Activated CD4-positive, alpha-beta T cell treated with anti-CD3 and anti-CD28 coated beads for 36 hours (primary cell): ENCODE data around the gene TF. TPM values are rescaled to one million over a fixed set of nuclear protein-coding genes. Genes with fewer than 3 reads are reported as not detected.

Experiments
- ATAC-seq: fragments of 200-7000 bp; cut with Tn5 transposase; one replicate; pipeline ENCODE4 v1.10.0; 2021; ENCODE audit warnings: mild to moderate bottlenecking, moderate library complexity
- CTCF ChIA-PET: fragments of 350-600 bp; sonication (Branson Sonifier 250); formaldehyde crosslinking; loops from one replicate; lab custom pipeline; 2021; ENCODE audit warnings: antibody characterized with exemption; lab: Charles Lee
- POLR2A ChIA-PET: fragments of 350-600 bp; sonication (Branson Sonifier 250); formaldehyde crosslinking; loops from one replicate; lab custom pipeline; 2021; ENCODE audit warnings: antibody characterized with exemption, inconsistent platforms; lab: Charles Lee
- DNase-seq: peaks from one replicate; pipeline ENCODE4 v3.0.0-alpha.2; 2020
- H3K27ac Mint-ChIP-seq: one replicate; pipeline ENCODE4 v1.8.0; 2021; ENCODE audit warnings: mixed read lengths
- H3K27me3 Mint-ChIP-seq: one replicate; pipeline ENCODE4 v1.8.0; 2021; ENCODE audit warnings: mixed read lengths
- H3K36me3 Mint-ChIP-seq: one replicate; pipeline ENCODE4 v1.8.0; 2021; ENCODE audit warnings: low read depth, mixed read lengths
- H3K4me1 Mint-ChIP-seq: one replicate; pipeline ENCODE4 v1.8.0; 2021; ENCODE audit warnings: mixed read lengths
- H3K4me3 Mint-ChIP-seq: one replicate; pipeline ENCODE4 v1.8.0; 2021; ENCODE audit warnings: mild to moderate bottlenecking, moderate library complexity, mixed read lengths
- H3K9me3 Mint-ChIP-seq: one replicate; pipeline ENCODE4 v1.8.0; 2021; ENCODE audit warnings: low read depth, mixed read lengths
- intact Hi-C, 2 experiments: fragments of 100-400 bp; cut with DNase I in 1 of 2; cut with micrococcal nuclease in 1 of 2; formaldehyde crosslinking; loops; one replicate each; pipeline versions ENCODE4 v1.14.2 to v1.15.1; 2022 to 2024; cut with DNase I, micrococcal nuclease
- total RNA-seq, 2 experiments: library from RNA; stranded (reverse); gene quantifications; one replicate each; pipeline ENCODE4 v1.2.3, GENCODE V29; 2021

TF gene
- under 1 TPM; 0.11 to 0.12 TPM for total RNA-seq

DNA sequence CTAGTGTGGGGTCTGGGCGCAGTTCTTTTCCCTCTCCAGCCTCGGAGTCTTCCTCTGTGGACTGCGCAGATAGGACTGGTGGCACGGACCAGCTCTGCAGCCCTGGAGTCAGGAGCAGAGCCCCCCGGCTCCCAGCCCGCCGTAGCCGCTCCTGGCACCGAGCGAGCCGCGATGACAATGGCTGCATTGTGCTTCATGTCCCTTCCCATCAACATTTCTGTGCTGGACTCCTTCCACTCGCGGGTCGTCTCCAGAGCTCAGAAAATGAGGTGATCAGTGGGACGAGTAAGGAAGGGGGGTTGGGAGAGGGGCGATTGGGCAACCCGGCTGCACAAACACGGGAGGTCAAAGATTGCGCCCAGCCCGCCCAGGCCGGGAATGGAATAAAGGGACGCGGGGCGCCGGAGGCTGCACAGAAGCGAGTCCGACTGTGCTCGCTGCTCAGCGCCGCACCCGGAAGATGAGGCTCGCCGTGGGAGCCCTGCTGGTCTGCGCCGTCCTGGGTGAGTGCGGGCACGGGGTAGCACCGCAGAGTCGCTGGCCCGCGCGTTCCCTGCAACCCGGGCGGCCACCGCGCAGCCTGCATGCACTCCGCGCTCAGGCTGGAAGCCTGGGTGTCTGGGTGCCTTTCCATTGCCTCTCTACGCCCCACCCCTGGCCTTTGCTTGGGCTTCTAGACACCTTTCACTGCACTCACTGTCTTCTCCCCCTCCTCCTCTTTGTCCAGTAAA, at the start of gene TF:
TF (plus strand) TSS at position 413 of the 731 bp plus-strand sequence; CDS start at position 461, 48 bp downstream.
- ATAC-seq (no peak), DNase-seq (no peak)
- H3K4me1 Mint-ChIP-seq = peaks cover 2% of the 10 kb centered on the region
- no peaks in the 10 kb centered on the region for H3K36me3 Mint-ChIP-seq
- no peak within 1 kb of the TSS for H3K27ac Mint-ChIP-seq
- ChIA-PET POLR2A (no interaction called here), CTCF (no interaction called here)
- H3K27me3 Mint-ChIP-seq = peaks cover 36% of the 10 kb centered on the region
- intact Hi-C loops = no loop called here
- H3K4me3 Mint-ChIP-seq = no peak within 1 kb of the TSS
- no peaks in the 10 kb centered on the region for H3K9me3 Mint-ChIP-seq

DNA sequence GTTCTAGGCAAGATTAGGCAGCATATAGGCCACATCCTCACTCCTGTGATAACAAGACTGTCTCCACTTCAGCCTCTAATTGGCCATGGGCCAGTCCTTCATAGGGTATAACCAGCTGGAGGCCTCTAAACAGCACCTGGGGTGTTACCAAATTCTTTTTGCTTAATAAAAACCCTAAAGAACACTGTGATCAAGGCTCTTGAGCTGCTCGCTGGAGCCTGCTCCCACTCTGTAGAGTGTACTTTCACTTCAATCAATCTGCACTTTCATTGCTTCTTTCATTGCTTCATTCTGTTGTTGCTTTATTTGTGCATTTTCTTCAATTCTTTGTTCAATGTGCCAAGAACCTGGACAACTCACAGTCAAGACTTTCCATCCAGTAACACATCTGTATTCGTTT, 48.2 kb upstream of the TF start:
- ChIA-PET CTCF (no interaction called here), POLR2A (no interaction called here)
- DNase-seq = no peak
- H3K27ac Mint-ChIP-seq = no peak overlapping the region
- no peaks in the 10 kb centered on the region for H3K27me3 Mint-ChIP-seq
- no peaks in the 10 kb centered on the region for H3K9me3 Mint-ChIP-seq
- no peak overlapping the region for H3K4me3 Mint-ChIP-seq
- H3K36me3 Mint-ChIP-seq = no peaks in the 10 kb centered on the region
- ATAC-seq = no peak
- no peaks in the 10 kb centered on the region for H3K4me1 Mint-ChIP-seq
- intact Hi-C loops = no loop called here

DNA sequence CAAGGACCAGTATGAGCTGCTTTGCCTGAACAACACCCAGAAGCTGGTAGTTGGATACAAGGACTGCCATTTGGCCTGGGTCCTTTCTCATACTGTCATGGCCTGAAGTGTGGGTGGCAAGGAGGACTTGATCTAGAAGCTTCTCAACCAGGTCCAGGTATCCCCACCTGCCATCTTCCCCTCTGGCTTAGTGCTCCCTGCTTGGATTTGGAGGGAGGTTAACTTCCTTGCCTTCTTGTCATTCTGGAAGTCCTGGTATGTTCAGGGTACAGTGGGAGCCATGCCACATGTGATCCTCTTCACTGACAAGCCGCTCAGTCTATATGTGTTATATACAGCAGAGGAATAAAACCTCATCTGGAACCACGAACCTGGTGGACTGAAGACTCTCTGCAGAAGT, 46.7 kb upstream of the TF start:
- ChIA-PET POLR2A (no interaction called here), CTCF (no interaction called here)
- ATAC-seq (no peak), DNase-seq (no peak)
- peaks cover 10% of the 10 kb centered on the region for H3K27me3 Mint-ChIP-seq
- no peak overlapping the region for H3K4me3 Mint-ChIP-seq
- H3K27ac Mint-ChIP-seq = no peak overlapping the region
- intact Hi-C loops = no loop called here
- H3K4me1 Mint-ChIP-seq = no peaks in the 10 kb centered on the region
- H3K9me3 Mint-ChIP-seq = no peaks in the 10 kb centered on the region
- H3K36me3 Mint-ChIP-seq = no peaks in the 10 kb centered on the region

DNA sequence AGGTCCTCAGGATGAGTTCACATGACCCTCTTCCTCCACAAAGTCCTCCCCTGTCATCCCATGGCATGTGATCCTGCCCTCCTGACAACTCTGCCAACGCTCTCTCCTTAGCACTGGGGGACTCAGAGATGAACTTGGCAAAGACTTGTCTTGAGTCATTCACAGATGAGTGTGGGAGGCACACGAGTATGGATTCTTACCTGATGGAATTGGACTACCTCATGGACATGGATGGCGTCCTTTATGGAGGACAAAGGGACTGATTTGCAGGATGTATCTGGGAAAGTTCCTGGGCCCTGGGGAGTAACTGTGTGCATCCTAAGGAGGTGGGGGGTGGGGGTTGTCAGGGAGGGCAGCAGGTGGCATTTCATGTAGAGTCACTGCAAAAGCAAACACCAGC, 46.3 kb upstream of the TF start:
- ATAC-seq = no peak
- DNase-seq = no peak
- no peak overlapping the region for H3K27ac Mint-ChIP-seq
- H3K27me3 Mint-ChIP-seq = peaks cover 12% of the 10 kb centered on the region
- ChIA-PET POLR2A (no interaction called here), CTCF (no interaction called here)
- H3K4me1 Mint-ChIP-seq = no peaks in the 10 kb centered on the region
- intact Hi-C loops = no loop called here
- H3K36me3 Mint-ChIP-seq = no peaks in the 10 kb centered on the region
- no peak overlapping the region for H3K4me3 Mint-ChIP-seq
- no peaks in the 10 kb centered on the region for H3K9me3 Mint-ChIP-seq

DNA sequence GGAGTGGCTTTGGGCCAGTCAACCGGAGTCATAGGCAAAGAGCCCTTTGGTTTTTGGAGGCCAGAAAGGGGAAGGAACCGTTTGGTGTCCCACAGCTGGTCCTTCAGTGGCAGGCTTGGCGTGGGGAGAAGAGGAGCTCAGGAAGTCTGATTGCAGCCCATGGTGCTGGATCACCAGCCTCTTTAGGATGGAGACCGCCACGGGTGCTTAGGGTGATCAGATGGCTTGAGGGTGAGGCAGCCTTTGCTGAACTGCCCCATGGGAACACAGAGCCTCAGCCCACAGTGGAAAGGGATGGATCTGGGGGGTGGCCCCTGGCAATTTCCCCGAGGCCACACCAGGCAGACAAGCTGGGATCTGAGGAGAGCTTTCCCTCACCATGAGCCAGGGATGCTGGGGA, 45.8 kb upstream of the TF start:
- Mint-ChIP-seq H3K4me1 (no peaks in the 10 kb centered on the region), H3K27me3 (peaks cover 14% of the 10 kb centered on the region), H3K9me3 (no peaks in the 10 kb centered on the region), H3K36me3 (no peaks in the 10 kb centered on the region), H3K4me3 (no peak overlapping the region), H3K27ac (no peak overlapping the region)
- DNase-seq = no peak
- ATAC-seq = no peak
- CTCF ChIA-PET = no interaction called here
- POLR2A ChIA-PET = no interaction called here
- intact Hi-C loops = no loop called here

DNA sequence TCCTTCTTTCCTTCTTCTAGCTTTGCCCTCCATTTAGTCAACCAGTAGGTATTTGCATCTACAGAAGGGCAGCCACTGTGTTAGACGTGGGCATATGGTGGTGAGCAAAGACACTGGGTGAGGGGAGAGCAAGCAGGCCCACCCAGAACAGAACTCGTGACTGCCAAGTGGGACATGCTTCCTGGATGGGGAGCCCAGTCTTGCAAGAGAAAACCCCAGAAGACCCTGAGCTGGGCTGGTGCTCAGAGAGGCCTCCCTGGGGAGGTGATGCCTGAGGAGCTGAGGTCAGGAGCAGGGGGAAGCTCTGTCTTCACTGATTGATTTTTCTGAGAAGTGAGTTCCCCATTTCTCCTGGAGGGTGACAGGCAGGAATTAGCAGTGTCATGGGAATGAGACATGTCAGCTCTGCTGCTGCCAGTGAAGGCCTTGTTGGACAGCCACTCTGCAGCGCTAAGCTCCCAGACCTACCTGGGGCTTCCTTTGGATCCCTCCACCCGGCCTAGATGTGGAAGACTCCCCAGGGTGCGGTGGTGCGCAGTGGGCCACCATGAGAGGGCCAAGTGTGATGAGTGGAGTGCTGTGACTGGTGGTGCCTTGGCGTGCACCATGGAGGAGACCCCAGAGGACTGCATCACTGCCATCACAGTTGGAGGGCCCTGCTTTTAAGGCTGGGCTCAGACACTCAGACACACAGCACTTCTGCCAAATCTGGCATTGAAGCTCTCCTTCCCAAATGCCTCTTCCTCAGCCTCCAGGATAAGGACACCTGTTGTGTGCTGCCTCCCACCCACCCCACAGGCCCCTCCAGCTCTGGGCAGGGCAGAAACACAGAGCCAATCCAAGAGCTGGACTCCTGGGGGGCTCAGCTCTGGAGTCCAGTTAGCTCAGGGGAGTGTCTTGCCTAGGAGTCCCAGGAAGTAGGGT, 44.5 kb upstream of the TF start:
- Mint-ChIP-seq H3K27ac (no peak overlapping the region), H3K27me3 (peaks cover 19% of the 10 kb centered on the region), H3K9me3 (no peaks in the 10 kb centered on the region), H3K4me1 (no peaks in the 10 kb centered on the region), H3K4me3 (no peak overlapping the region), H3K36me3 (no peaks in the 10 kb centered on the region)
- ATAC-seq (no peak), DNase-seq (no peak)
- ChIA-PET CTCF (no interaction called here), POLR2A (no interaction called here)
- intact Hi-C loops = no loop called here

DNA sequence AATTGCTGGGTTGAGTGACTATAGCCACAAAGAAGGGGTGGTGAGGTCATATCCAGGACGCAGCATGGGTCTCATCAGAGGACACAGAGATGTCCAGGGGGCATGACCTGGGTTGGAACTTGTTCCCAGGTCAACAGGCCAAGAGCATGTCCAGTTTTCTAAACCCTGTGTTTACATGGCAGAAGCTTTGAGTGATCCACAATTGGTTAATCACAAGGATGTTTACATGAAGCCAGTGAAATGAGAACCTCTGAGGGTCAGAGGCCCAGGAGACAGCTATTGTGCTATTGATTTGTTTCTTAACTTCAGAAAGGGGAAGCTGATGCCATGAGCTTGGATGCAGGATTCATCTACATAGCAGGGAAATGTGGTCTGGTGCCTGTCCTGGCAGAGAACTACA, 42.3 kb upstream of the TF start:
- Mint-ChIP-seq H3K4me3 (no peak overlapping the region), H3K9me3 (no peaks in the 10 kb centered on the region), H3K36me3 (no peaks in the 10 kb centered on the region), H3K27me3 (peaks cover 25% of the 10 kb centered on the region), H3K4me1 (no peaks in the 10 kb centered on the region), H3K27ac (no peak overlapping the region)
- CTCF ChIA-PET = interaction anchor here (0.7 kb wide), 1 partner anchor 922 kb away, joined by 3 read pairs; no protein-coding TSS in a partner anchor
- intact Hi-C loops = no loop called here
- DNase-seq = no peak
- POLR2A ChIA-PET = no interaction called here
- no peak for ATAC-seq

DNA sequence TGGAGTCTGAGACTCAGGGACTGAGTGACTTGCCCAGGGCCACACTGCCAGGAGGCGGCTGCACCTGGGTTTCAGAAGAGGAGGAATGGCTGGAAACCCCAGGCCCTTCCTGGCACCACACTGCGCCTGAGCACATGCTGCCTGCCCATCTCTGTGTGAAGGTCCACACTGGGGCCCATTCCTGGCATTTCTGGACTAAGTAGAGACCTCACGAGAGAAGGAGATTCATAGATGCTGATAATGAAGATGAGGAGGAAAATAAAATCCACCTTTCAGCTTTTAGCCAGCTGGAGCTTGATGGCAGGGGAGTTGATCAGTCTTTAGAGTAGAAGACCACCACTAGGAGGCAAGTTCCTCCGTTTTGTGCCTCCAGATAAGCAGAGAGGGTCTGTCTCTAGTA, 40.2 kb upstream of the TF start:
- ATAC-seq (no peak), DNase-seq (no peak)
- peaks cover 36% of the 10 kb centered on the region for H3K27me3 Mint-ChIP-seq
- ChIA-PET POLR2A (no interaction called here), CTCF (interaction anchor here (0.5 to 0.7 kb wide), 2 partner anchors 98 to 219 kb away, joined by 3 read pairs; no protein-coding TSS in a partner anchor)
- no peak overlapping the region for H3K4me3 Mint-ChIP-seq
- H3K4me1 Mint-ChIP-seq = no peaks in the 10 kb centered on the region
- intact Hi-C loops = no loop called here
- H3K36me3 Mint-ChIP-seq = no peaks in the 10 kb centered on the region
- no peak overlapping the region for H3K27ac Mint-ChIP-seq
- no peaks in the 10 kb centered on the region for H3K9me3 Mint-ChIP-seq

DNA sequence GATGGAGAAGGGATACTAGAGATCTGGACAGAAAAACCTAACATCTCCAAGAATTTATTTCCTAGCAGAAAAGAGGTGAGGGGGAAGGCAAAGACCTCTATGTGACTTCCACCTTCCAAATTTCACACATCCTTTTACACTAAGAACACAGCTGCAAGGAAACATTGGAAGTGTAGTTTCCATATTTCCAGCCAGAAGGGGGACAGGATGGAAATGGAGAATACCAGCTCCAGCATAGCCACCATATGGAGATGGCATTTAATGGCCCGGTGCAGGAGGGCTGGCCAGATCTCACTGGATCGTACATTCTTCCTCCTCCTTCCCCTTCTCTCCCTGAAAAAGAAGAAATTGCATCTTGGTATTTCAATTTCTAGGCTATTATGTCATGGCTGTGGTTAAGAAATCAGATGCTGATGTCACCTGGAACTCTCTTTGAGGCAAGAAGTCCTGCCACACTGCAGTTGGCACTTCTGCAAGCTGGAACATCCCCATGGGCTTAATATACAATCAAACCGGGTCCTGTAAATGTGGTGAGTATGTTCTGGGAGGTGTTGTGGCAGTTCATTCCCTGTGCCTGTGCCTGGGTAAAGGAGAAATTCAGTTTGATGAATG, 36.9 kb upstream of the TF start:
- ChIA-PET CTCF (interaction anchor here (0.7 kb wide), 1 partner anchor 337 kb away, joined by 3 read pairs; no protein-coding TSS in a partner anchor), POLR2A (no interaction called here)
- Mint-ChIP-seq H3K27me3 (peaks cover 28% of the 10 kb centered on the region), H3K36me3 (no peaks in the 10 kb centered on the region), H3K9me3 (no peaks in the 10 kb centered on the region), H3K4me1 (no peaks in the 10 kb centered on the region), H3K4me3 (no peak overlapping the region), H3K27ac (no peak overlapping the region)
- no peak for ATAC-seq
- intact Hi-C loops = no loop called here
- no peak for DNase-seq

DNA sequence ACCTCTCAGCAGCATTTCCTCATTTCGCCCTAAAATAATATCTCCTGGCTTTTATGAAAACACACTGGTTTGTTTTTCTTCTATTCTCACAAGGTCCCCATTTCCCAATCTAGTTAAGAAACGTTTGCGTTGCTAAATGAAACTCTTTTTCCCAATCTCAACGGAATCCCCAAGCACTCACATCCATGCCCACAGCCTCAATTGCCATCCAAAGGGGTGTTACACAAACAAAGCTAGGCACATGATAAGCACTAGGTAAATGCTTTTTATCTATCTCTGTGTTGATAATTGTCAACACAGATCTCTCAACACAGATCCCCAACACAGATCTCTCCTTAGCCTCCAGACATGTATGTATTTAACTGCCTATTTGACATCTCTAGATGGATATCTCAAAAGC, 35.2 kb upstream of the TF start:
- Mint-ChIP-seq H3K4me3 (no peak overlapping the region), H3K27ac (no peak overlapping the region), H3K27me3 (peaks cover 20% of the 10 kb centered on the region), H3K4me1 (no peaks in the 10 kb centered on the region), H3K9me3 (no peaks in the 10 kb centered on the region), H3K36me3 (no peaks in the 10 kb centered on the region)
- intact Hi-C loops = no loop called here
- POLR2A ChIA-PET = no interaction called here
- no peak for ATAC-seq
- CTCF ChIA-PET = no interaction called here
- DNase-seq = no peak

DNA sequence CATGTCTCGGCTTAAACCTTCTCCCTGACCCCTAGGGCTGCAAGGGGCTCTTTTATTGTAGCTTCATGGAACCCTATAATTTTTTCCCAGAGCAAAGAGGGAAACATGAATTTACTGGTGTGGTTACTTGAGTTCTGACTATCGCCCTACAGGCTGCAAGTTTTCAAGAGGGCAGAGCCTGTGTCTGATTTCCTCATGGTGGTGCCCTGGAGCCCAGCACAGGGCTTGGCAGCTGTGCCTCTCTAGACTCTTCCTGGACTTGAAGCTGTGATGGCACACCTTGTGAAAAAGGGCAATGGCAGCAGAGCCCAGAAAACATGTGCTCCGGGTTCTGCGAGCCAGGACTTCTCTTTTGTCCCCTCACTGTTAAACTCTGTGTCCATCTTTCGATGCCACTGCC, 34.2 kb upstream of the TF start:
- POLR2A ChIA-PET = no interaction called here
- H3K27ac Mint-ChIP-seq = no peak overlapping the region

More for the DNA sequence above, 34.2 kb upstream of the TF start:
- Mint-ChIP-seq H3K4me1 (no peaks in the 10 kb centered on the region), H3K27me3 (peaks cover 15% of the 10 kb centered on the region), H3K36me3 (no peaks in the 10 kb centered on the region), H3K9me3 (no peaks in the 10 kb centered on the region), H3K4me3 (no peak overlapping the region)
- CTCF ChIA-PET = no interaction called here
- ATAC-seq (no peak), DNase-seq (no peak)
- intact Hi-C loops = no loop called here
